Breast epithelium (tissue), 3 donors: ENCODE measurements around the gene PCNX1.

ENCODE experiments used
- CTCF ChIP-seq, 3 donors: fragments of 450-650 bp; IDR thresholded peaks; one replicate each; pipeline ENCODE4 v1.5.1; 2016 to 2017; ENCODE audit warnings: antibody characterized with exemption in 3 of 3, mild to moderate bottlenecking in 3 of 3, moderate library complexity in 3 of 3
- POLR2A ChIP-seq: fragments of 450-650 bp; IDR thresholded peaks from one replicate; pipeline ENCODE4 v1.6.1; 2016; ENCODE audit warnings: antibody characterized with exemption, mild to moderate bottlenecking, moderate library complexity

DNA sequence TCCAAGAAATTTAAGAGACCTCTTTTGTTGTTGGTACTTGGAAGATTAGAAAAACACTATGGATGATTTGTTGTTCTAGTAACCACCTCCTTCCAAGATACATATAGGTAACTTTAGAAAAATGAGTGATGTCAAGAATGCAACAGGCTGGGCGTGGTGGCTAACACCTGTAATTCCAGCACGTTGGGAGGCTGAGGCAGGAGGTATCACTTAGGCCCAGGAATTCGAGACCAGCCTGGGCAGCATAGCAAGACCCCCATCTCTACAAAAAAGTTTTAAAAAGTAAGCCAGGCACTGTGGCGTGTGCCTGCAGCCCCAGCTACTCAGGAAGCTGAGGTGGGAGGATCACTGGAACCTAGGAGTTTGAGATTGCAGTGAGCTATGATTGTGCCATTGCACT is 97.8 kb downstream of the PCNX1 start:
- TF ChIP-seq POLR2A, result no peak
- no peak for TF ChIP-seq CTCF (IDR thresholded peaks at IDR 0.05)
